Measurements from ENCODE around the gene CFAP92.
A peak's percentile ranks its signal among the peaks of the same experiment; 100 is the strongest.

Gene CFAP92

DNA sequence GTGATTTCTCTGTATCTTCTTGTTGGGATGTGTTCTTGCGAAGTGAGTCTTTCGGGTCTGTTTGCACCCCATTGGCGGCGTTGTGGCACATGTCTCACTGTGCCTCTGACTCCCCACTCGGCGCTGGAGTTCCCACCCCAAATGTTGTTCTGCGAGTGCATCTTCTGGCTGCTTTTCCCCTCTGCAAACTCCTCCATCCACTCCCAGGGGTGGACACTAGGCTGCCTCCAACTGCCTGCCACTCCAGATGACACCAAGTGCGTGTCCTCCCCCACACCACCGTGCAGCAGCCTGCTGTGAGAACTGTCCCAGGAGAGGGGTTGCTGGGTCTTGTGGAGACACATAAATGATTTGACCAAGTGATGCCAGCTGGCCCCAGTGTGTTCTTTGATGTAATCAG is 24.9 kb upstream of the CFAP92 start:
- no peak for DNase-seq
- no CpG with 5 or more reads among the region's 9 CpGs for WGBS (ENCODE audit: extremely low coverage, insufficient coverage, low lambda C conversion rate)

DNA sequence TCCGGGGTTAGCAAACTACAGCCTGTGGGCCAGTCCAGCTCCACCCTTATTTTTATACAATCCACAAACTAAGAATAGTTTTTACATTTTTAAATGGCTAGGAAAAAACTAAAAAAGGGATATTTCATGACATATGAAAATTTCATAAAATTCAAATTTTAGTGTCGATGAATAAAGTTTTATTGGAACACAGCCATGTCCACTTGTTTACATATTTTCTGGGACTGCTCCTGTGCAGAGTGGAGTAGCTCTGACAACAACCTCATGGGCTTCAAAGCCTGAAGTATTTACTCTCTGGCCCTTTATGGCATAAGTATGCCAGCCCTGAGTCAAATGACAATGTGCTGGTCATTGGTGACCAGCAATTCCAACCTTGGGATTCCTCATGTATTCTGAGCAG is 24.4 kb upstream of the CFAP92 start:
- Histone ChIP-seq H3K23ac (ENCODE audit: low read length) (no peak overlapping the region), H3K36me3 (ENCODE audit: control insufficient read depth, insufficient read depth, low read length) (no peaks in the 10 kb centered on the region), H2BK120ac (ENCODE audit: low read depth, low read length) (no peak overlapping the region), H3K4me3 (ENCODE audit: low read length) (no peak overlapping the region), H3K27ac (ENCODE audit: low read depth, low read length) (no peak overlapping the region), H4K8ac (ENCODE audit: low read depth, low read length) (no peak overlapping the region), H3K56ac (ENCODE audit: low read length) (no peak overlapping the region), H3K27me3 (ENCODE audit: insufficient read depth, low read length, poor library complexity) (no peaks in the 10 kb centered on the region), H3K18ac (ENCODE audit: low read length) (no peak overlapping the region), H2AK5ac (ENCODE audit: low read length) (no peak overlapping the region), H3K79me1 (ENCODE audit: low read length) (no peaks in the 10 kb centered on the region), H3K79me2 (ENCODE audit: control insufficient read depth, insufficient read depth, low read length) (no peaks in the 10 kb centered on the region), H3K4me1 (ENCODE audit: control insufficient read depth, low read depth, low read length) (no peaks in the 10 kb centered on the region), H2BK5ac (ENCODE audit: low read length) (no peak overlapping the region), H4K5ac (ENCODE audit: low read length) (no peak overlapping the region), H3K4me2 (ENCODE audit: low read length) (no peak overlapping the region), H3K9ac (ENCODE audit: low read length) (no peak overlapping the region), H2BK15ac (replicated peaks; ENCODE audit: low read depth) (no peak overlapping the region), H3K4ac (ENCODE audit: low read depth, low read length) (no peak overlapping the region)
- DNase-seq: no peak
- WGBS (ENCODE audit: extremely low coverage, insufficient coverage, low lambda C conversion rate): no CpG with 5 or more reads among the region's 2 CpGs

More for the DNA sequence above, 24.9 kb upstream of the CFAP92 start:
- H2BK120ac ChIP-seq (ENCODE audit: low read depth, low read length): no peak overlapping the region
- H3K9ac ChIP-seq (ENCODE audit: low read length): no peak overlapping the region
- no peak overlapping the region for H3K56ac ChIP-seq (ENCODE audit: low read length)
- H2AK5ac ChIP-seq (ENCODE audit: low read length): no peak overlapping the region
- H2BK15ac ChIP-seq (replicated peaks; ENCODE audit: low read depth): no peak overlapping the region
- no peaks in the 10 kb centered on the region for H3K79me1 ChIP-seq (ENCODE audit: low read length)
- no peaks in the 10 kb centered on the region for H3K4me1 ChIP-seq (ENCODE audit: control insufficient read depth, low read depth, low read length)
- no peaks in the 10 kb centered on the region for H3K36me3 ChIP-seq (ENCODE audit: control insufficient read depth, insufficient read depth, low read length)
- no peak overlapping the region for H3K18ac ChIP-seq (ENCODE audit: low read length)
- H3K79me2 ChIP-seq (ENCODE audit: control insufficient read depth, insufficient read depth, low read length): no peaks in the 10 kb centered on the region
- no peak overlapping the region for H3K4me2 ChIP-seq (ENCODE audit: low read length)
- no peak overlapping the region for H3K23ac ChIP-seq (ENCODE audit: low read length)
- H4K8ac ChIP-seq (ENCODE audit: low read depth, low read length): no peak overlapping the region
- no peak overlapping the region for H3K4me3 ChIP-seq (ENCODE audit: low read length)
- H2BK5ac ChIP-seq (ENCODE audit: low read length): no peak overlapping the region
- H3K27ac ChIP-seq (ENCODE audit: low read depth, low read length): no peak overlapping the region
- no peak overlapping the region for H4K5ac ChIP-seq (ENCODE audit: low read length)
- no peak overlapping the region for H3K4ac ChIP-seq (ENCODE audit: low read depth, low read length)
- H3K27me3 ChIP-seq (ENCODE audit: insufficient read depth, low read length, poor library complexity): no peaks in the 10 kb centered on the region

DNA sequence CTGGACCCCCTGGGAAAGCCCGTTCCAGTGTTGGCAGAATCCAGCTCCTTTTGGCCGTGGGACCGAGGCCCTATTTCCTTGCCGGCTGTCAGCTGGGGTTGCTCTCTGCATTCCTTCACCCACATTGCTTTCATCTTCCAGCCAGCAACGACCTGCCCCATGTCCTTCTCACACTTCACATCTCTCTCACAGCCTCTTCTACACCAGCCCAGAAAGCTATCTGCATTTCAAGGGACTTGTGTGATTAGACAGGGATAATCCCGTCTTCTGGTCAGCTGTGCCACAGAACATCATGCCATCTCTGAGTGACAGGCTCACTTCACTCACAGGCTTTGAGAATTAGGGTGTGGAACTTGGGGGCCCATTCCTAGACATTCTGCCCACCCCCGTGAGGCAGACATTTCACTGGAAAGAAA is 23.6 kb upstream of the CFAP92 start:
- no peak overlapping the region for H2BK120ac ChIP-seq (ENCODE audit: low read depth, low read length)
- H3K36me3 ChIP-seq (ENCODE audit: control insufficient read depth, insufficient read depth, low read length): no peaks in the 10 kb centered on the region
- no peak overlapping the region for H3K27ac ChIP-seq (ENCODE audit: low read depth, low read length)
- H3K23ac ChIP-seq (ENCODE audit: low read length): no peak overlapping the region
- H3K9ac ChIP-seq (ENCODE audit: low read length): no peak overlapping the region
- H4K8ac ChIP-seq (ENCODE audit: low read depth, low read length): no peak overlapping the region
- no peaks in the 10 kb centered on the region for H3K4me1 ChIP-seq (ENCODE audit: control insufficient read depth, low read depth, low read length)
- peak; percentile 45 for DNase-seq
- no peak overlapping the region for H2BK15ac ChIP-seq (replicated peaks; ENCODE audit: low read depth)
- H2AK5ac ChIP-seq (ENCODE audit: low read length): no peak overlapping the region
- H4K5ac ChIP-seq (ENCODE audit: low read length): no peak overlapping the region
- WGBS (ENCODE audit: extremely low coverage, insufficient coverage, low lambda C conversion rate): no CpG with 5 or more reads among the region's 7 CpGs
- H3K4ac ChIP-seq (ENCODE audit: low read depth, low read length): no peak overlapping the region
- H3K18ac ChIP-seq (ENCODE audit: low read length): no peak overlapping the region
- H3K27me3 ChIP-seq (ENCODE audit: insufficient read depth, low read length, poor library complexity): no peaks in the 10 kb centered on the region
- no peak overlapping the region for H3K56ac ChIP-seq (ENCODE audit: low read length)
- no peak overlapping the region for H3K4me2 ChIP-seq (ENCODE audit: low read length)
- no peaks in the 10 kb centered on the region for H3K79me1 ChIP-seq (ENCODE audit: low read length)
- no peak overlapping the region for H2BK5ac ChIP-seq (ENCODE audit: low read length)
- no peak overlapping the region for H3K4me3 ChIP-seq (ENCODE audit: low read length)
- H3K79me2 ChIP-seq (ENCODE audit: control insufficient read depth, insufficient read depth, low read length): no peaks in the 10 kb centered on the region

DNA sequence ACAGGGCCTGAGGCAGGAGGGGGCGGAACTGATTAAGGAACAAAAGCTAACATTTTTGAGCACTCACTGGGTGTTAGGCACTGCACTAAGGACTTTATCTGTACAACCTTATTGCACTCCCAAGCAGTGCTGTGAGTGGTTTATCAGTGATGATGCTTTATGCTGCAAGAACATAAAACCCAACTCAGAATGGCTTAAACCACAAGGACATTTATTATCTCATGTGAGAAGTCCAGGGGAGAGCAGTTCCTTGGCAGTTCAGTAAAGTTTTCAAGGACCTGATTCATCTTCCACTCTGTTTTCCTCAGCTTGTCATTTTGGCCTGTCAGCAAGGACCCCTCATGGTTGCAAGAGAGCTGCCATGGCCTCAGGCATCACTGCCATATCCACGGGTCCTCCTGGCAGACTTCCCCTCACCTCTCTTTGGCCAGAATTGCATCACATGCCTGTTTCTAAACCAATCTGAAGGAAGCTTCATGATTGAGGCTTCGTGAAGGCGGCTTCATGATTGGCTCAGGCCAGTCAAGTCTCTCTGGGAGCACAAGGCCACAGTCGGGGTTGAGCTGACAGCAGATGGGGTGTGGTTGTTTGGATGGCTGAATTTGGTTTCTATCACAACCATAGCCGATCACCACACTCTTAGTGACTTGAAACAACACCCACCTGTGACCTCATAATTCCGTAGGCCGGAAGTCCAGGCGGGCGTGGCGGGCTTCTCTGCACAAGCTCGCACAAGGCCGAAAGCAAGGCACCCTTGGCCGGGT is 23.0 kb upstream of the CFAP92 start:
- no peak overlapping the region for H2BK5ac ChIP-seq (ENCODE audit: low read length)
- no peak overlapping the region for H3K4me3 ChIP-seq (ENCODE audit: low read length)
- H2BK15ac ChIP-seq (replicated peaks; ENCODE audit: low read depth): no peak overlapping the region
- H3K18ac ChIP-seq (ENCODE audit: low read length): no peak overlapping the region
- no peaks in the 10 kb centered on the region for H3K27me3 ChIP-seq (ENCODE audit: insufficient read depth, low read length, poor library complexity)
- H3K4me2 ChIP-seq (ENCODE audit: low read length): no peak overlapping the region
- WGBS (ENCODE audit: extremely low coverage, insufficient coverage, low lambda C conversion rate): no CpG with 5 or more reads among the region's 14 CpGs
- H3K36me3 ChIP-seq (ENCODE audit: control insufficient read depth, insufficient read depth, low read length): no peaks in the 10 kb centered on the region
- H4K5ac ChIP-seq (ENCODE audit: low read length): no peak overlapping the region
- H3K27ac ChIP-seq (ENCODE audit: low read depth, low read length): no peak overlapping the region
- H3K4me1 ChIP-seq (ENCODE audit: control insufficient read depth, low read depth, low read length): no peaks in the 10 kb centered on the region
- no peak overlapping the region for H2AK5ac ChIP-seq (ENCODE audit: low read length)
- no peak overlapping the region for H4K8ac ChIP-seq (ENCODE audit: low read depth, low read length)
- H2BK120ac ChIP-seq (ENCODE audit: low read depth, low read length): no peak overlapping the region
- H3K79me2 ChIP-seq (ENCODE audit: control insufficient read depth, insufficient read depth, low read length): no peaks in the 10 kb centered on the region
- H3K23ac ChIP-seq (ENCODE audit: low read length): no peak overlapping the region
- no peak overlapping the region for H3K56ac ChIP-seq (ENCODE audit: low read length)
- H3K79me1 ChIP-seq (ENCODE audit: low read length): no peaks in the 10 kb centered on the region
- no peak overlapping the region for H3K9ac ChIP-seq (ENCODE audit: low read length)
- no peak for DNase-seq
- H3K4ac ChIP-seq (ENCODE audit: low read depth, low read length): no peak overlapping the region

DNA sequence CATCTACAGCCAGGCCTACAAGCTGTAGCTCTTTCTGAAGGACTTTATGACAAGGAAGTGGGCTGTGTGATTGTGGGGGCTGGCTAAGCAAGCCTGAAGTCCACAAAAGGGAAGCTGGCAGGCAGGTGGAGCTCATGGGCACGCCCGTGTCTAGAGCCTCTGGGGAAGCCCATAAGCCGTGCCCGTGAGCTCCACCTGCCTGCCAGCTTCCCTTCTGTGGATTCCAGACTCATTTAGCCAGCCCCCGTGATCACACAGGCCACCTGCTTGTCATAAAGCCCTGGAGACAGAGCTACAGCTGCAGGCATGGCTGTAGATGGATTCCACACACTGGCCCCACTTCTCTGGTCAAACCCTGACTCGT is 22.5 kb upstream of the CFAP92 start:
- Histone ChIP-seq H4K5ac (ENCODE audit: low read length) (no peak overlapping the region), H4K8ac (ENCODE audit: low read depth, low read length) (no peak overlapping the region), H2BK120ac (ENCODE audit: low read depth, low read length) (no peak overlapping the region), H2BK15ac (replicated peaks; ENCODE audit: low read depth) (no peak overlapping the region), H3K79me2 (ENCODE audit: control insufficient read depth, insufficient read depth, low read length) (no peaks in the 10 kb centered on the region), H3K4ac (ENCODE audit: low read depth, low read length) (no peak overlapping the region), H3K4me1 (ENCODE audit: control insufficient read depth, low read depth, low read length) (no peaks in the 10 kb centered on the region), H3K4me3 (ENCODE audit: low read length) (no peak overlapping the region), H3K79me1 (ENCODE audit: low read length) (no peaks in the 10 kb centered on the region), H3K36me3 (ENCODE audit: control insufficient read depth, insufficient read depth, low read length) (no peaks in the 10 kb centered on the region), H3K56ac (ENCODE audit: low read length) (no peak overlapping the region), H3K23ac (ENCODE audit: low read length) (no peak overlapping the region), H3K4me2 (ENCODE audit: low read length) (no peak overlapping the region), H3K27me3 (ENCODE audit: insufficient read depth, low read length, poor library complexity) (no peaks in the 10 kb centered on the region), H2BK5ac (ENCODE audit: low read length) (no peak overlapping the region), H3K9ac (ENCODE audit: low read length) (no peak overlapping the region), H3K27ac (ENCODE audit: low read depth, low read length) (no peak overlapping the region), H2AK5ac (ENCODE audit: low read length) (no peak overlapping the region), H3K18ac (ENCODE audit: low read length) (no peak overlapping the region)
- WGBS (ENCODE audit: extremely low coverage, insufficient coverage, low lambda C conversion rate): no CpG with 5 or more reads among the region's 6 CpGs
- DNase-seq: peak; percentile 25
